AG09319 (cell line): ENCODE data around the gene CACNA2D2.

Source experiments
- DNase-seq: peaks from one replicate; pipeline ENCODE4 v3.0.0-alpha.2; 2010; ENCODE audit warnings: low read depth; ENCODE audit errors: extremely low read depth
- TF ChIP-seq, protein P1 (sequence below): IDR thresholded peaks from 2 replicates; pipeline ENCODE4 v1.5.1; 2011; ENCODE audit warnings: low read depth, mild to moderate bottlenecking, inconsistent platforms, low read length, moderate library complexity

CACNA2D2 gene

GRCh38 chr3:50475348-50475747 is 28.1 kb downstream of the CACNA2D2 start:
- no peak for DNase-seq
- TF ChIP-seq, protein P1, sequence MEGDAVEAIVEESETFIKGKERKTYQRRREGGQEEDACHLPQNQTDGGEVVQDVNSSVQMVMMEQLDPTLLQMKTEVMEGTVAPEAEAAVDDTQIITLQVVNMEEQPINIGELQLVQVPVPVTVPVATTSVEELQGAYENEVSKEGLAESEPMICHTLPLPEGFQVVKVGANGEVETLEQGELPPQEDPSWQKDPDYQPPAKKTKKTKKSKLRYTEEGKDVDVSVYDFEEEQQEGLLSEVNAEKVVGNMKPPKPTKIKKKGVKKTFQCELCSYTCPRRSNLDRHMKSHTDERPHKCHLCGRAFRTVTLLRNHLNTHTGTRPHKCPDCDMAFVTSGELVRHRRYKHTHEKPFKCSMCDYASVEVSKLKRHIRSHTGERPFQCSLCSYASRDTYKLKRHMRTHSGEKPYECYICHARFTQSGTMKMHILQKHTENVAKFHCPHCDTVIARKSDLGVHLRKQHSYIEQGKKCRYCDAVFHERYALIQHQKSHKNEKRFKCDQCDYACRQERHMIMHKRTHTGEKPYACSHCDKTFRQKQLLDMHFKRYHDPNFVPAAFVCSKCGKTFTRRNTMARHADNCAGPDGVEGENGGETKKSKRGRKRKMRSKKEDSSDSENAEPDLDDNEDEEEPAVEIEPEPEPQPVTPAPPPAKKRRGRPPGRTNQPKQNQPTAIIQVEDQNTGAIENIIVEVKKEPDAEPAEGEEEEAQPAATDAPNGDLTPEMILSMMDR: no peak

- no peak for DNase-seq
- TF ChIP-seq, protein P1: no peak
Observed at GRCh38 chr3:50474717-50475116, 28.7 kb downstream of the CACNA2D2 start.

DNA sequence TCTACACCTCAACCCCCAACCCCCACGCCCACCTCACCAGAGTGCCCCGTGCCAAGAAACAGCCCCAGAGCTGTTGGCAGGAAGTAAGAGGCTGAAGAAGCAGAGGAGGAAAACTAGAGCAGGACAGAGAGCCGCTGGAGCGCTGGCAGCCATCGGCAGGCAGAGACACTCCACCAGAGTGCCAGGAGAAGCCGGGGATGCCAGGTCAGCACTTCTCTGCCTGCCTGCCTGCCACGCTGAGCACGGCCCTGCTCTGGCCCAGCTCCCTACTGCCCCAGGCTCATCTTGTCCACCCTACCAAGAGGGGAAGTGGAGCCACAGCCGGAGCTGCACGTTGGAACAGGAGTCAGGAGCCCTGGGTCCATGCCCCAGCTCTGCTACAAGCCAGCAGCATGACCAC is 29.7 kb downstream of the CACNA2D2 start:
- TF ChIP-seq, protein P1: no peak
- no peak for DNase-seq

DNA sequence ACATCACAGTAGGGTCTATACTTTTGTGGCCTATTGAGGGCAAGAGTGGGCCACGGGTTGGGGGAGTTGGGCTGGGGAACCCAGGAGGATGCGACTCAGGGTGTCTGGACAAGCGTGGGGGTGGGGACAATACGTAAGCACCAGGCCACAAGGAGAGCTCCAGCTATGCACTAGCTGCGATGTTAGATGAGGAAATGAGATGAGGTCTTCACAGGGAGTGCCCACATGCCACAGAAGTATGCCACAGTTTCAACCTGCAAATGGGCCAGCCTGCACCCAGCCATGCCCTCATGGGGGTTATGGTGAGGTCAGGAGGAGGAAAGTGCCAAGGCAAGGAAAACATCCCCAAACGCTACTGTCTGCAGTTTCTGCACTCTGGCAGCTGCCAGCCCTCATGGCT is 30.5 kb downstream of the CACNA2D2 start:
- TF ChIP-seq, protein P1: no peak
- DNase-seq: no peak

DNA sequence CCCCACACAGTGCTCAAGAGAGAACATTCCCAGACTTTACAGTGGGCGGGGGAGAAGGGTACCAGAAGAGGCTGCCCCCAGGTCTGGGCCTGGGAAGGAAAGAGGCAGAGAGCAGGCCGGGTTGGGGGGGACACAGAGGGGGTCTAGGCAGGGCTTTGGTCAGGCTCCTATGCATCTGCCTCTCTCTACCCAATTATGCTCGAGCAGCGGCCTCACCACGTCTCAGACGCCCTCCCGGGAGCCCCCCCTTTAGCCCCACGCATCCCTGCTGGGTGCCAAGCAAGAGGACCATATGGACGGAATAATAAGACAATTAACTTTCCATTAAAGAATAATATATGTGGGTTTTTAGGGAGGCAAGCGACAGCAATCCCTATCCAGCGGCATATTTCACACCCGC is 32.8 kb downstream of the CACNA2D2 start:
- TF ChIP-seq, protein P1: no peak
- DNase-seq: no peak

DNA sequence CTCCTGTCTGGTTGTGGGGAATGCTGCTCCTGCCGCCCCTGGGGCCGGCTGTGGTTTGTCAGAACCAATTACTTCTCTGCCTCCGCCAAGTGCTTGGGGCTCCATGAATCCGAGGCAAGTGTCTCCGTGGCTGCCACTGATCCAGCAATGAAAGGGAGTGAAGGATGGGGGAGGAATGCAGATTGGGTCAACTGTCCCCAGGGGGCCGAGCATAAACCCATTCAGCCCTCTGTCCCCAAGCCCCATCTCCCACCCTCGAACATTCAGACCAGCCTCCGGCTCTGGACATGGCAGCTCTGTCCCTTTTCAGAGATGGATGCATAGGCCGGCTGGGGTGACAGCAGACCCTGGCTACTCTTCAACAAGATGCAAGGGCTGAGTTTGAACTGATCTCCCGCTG is 35.5 kb downstream of the CACNA2D2 start:
- TF ChIP-seq, protein P1: no peak
- DNase-seq: no peak

DNA sequence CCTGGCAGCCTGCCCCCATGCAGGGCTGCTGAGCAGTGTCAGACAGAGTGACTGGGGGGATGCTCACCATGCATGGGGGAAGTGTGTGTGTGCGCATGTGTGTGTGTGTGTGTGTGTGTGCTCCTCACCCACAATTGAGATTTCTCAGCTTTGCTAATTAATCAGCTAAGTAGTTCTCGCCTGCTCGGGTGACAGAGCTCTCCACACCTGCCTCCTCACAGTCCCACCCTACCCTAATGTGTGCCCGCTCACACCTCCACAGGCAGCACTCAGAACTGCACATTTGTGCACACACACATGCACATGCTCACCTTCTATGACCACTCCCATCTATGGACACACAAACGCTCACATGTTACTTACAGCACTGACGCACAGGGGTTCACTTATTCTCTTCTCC is 37.3 kb downstream of the CACNA2D2 start:
- TF ChIP-seq, protein P1: no peak
- no peak for DNase-seq
